SK-N-SH (cell line): ENCODE data around the gene OTOP3. TPM values are rescaled to one million over a fixed set of nuclear protein-coding genes. Genes with fewer than 3 reads are reported as not detected.

Source experiments
- CTCF ChIA-PET: fragments of 300-600, 350-600 bp; formaldehyde crosslinking; extraction: SDS; loops from one replicate; lab custom pipeline; 2021; lab: Yijun Ruan, JAX
- POLR2A ChIA-PET: fragments of 350-600 bp; sonication (Branson Sonifier 250); formaldehyde crosslinking; extraction: SDS; loops from one replicate; lab custom pipeline; 2020; ENCODE audit warnings: antibody characterized with exemption, inconsistent platforms; lab: Yijun Ruan, JAX
- DNase-seq: peaks from one replicate; pipeline ENCODE4 v3.0.0; 2012
- H2AFZ ChIP-seq: fragments of 200-600 bp; sonication (generic); 2 replicates; pipeline ENCODE4 v1.8.1; 2016; ENCODE audit warnings: antibody characterized with exemption, mild to moderate bottlenecking, low read depth
- H3F3A ChIP-seq: fragments of 200-600 bp; sonication (generic); replicated peaks from 2 replicates; pipeline ENCODE3; 2016; ENCODE audit warnings: antibody characterized with exemption, mild to moderate bottlenecking; ENCODE audit not compliant: insufficient read depth
- H3K27ac ChIP-seq, 2 experiments: fragments of 200-500 bp in 1 of 2; fragments of 200-600 bp in 1 of 2; sonication (Bioruptor generic) in 1 of 2; sonication (generic), shearing (Covaris generic) in 1 of 2; 2 replicates each; pipeline versions ENCODE4 v1.5.1 to v1.6.1; 2014 to 2016; ENCODE audit warnings: low read depth in 2 of 2, inconsistent platforms in 1 of 2, low read length in 1 of 2, mild to moderate bottlenecking in 1 of 2, mixed read lengths in 1 of 2
- H3K27me3 ChIP-seq: fragments of 200-600 bp; sonication (generic), shearing (Covaris generic); 2 replicates; pipeline ENCODE4 v1.6.1; 2016; ENCODE audit warnings: mixed run types; ENCODE audit not compliant: insufficient read depth
- H3K36me3 ChIP-seq, 2 experiments: fragments of 200-500 bp in 1 of 2; fragments of 200-600 bp in 1 of 2; sonication (Bioruptor generic) in 1 of 2; sonication (generic) in 1 of 2; replicated peaks in 1 of 2; 2 replicates each; pipeline versions ENCODE3 to v1.5.1; 2014 to 2016; ENCODE audit warnings: low read length in 1 of 2, mild to moderate bottlenecking in 1 of 2; ENCODE audit not compliant: insufficient read depth in 2 of 2, control insufficient read depth in 1 of 2
- H3K4me1 ChIP-seq, 2 experiments: fragments of 200-500 bp in 1 of 2; fragments of 200-600 bp in 1 of 2; sonication (Bioruptor generic) in 1 of 2; sonication (generic), shearing (Covaris generic) in 1 of 2; 2 replicates each; pipeline versions ENCODE4 v1.5.1 to v1.6.1; 2014 to 2016; ENCODE audit warnings: low read depth in 1 of 2, low read length in 1 of 2, mixed run types in 1 of 2; ENCODE audit not compliant: insufficient read depth in 2 of 2, control insufficient read depth in 1 of 2
- H3K4me2 ChIP-seq: fragments of 200-600 bp; sonication (generic), shearing (Covaris generic); 2 replicates; pipeline ENCODE4 v1.6.1; 2017; ENCODE audit warnings: mixed run types
- H3K4me3 ChIP-seq, 2 experiments: fragments of 200-500 bp in 1 of 2; fragments of 200-600 bp in 1 of 2; sonication (Bioruptor generic) in 1 of 2; sonication (generic), shearing (Covaris generic) in 1 of 2; 2 replicates each; pipeline versions ENCODE4 v1.5.1 to v1.8.1; 2014 to 2016; ENCODE audit warnings: low read depth in 2 of 2, inconsistent platforms in 1 of 2, low read length in 1 of 2, mild to moderate bottlenecking in 1 of 2, mixed read lengths in 1 of 2, moderate library complexity in 1 of 2
- H3K79me2 ChIP-seq: fragments of 200-600 bp; sonication (generic); 2 replicates; pipeline ENCODE4 v1.8.1; 2017; ENCODE audit warnings: mild to moderate bottlenecking; ENCODE audit not compliant: insufficient read depth
- H3K9ac ChIP-seq: fragments of 200-600 bp; sonication (generic); 2 replicates; pipeline ENCODE4 v1.6.1; 2017; ENCODE audit warnings: mixed run types
- H3K9me2 ChIP-seq: fragments of 200-600 bp; sonication (generic); 2 replicates; pipeline ENCODE4 v1.6.1; 2017; ENCODE audit warnings: mixed run types
- H3K9me3 ChIP-seq: fragments of 200-600 bp; sonication (generic); 2 replicates; pipeline ENCODE4 v1.6.1; 2017; ENCODE audit warnings: mixed run types, mild to moderate bottlenecking, moderate library complexity
- H4K20me1 ChIP-seq: fragments of 200-600 bp; sonication (generic); 2 replicates; pipeline ENCODE4 v1.6.1; 2017; ENCODE audit warnings: mild to moderate bottlenecking, mixed run types; ENCODE audit not compliant: insufficient read depth
- CHD2 ChIP-seq: fragments of 150-350 bp; IDR thresholded peaks from 2 replicates; pipeline ENCODE4 v1.6.1; 2018; ENCODE audit warnings: low read length; ENCODE audit not compliant: partially characterized antibody
- CTCF ChIP-seq: fragments of 200-600 bp; sonication (generic); IDR thresholded peaks from 2 replicates; pipeline ENCODE4 v1.6.1; 2017; ENCODE audit warnings: antibody characterized with exemption, mild to moderate bottlenecking, moderate library complexity
- EP300 ChIP-seq, 2 experiments: IDR thresholded peaks; 2 replicates each; pipeline versions ENCODE4 v1.4.0 to v1.6.1; 2012; ENCODE audit warnings: borderline replicate concordance in 1 of 2, low read depth in 1 of 2, low read length in 1 of 2
- EZH2phosphoT487 ChIP-seq: fragments of 200-600 bp; sonication (generic); IDR thresholded peaks from 2 replicates; pipeline ENCODE4 v1.6.1; 2017; ENCODE audit warnings: low read depth, mixed run types, mild to moderate bottlenecking, antibody characterized with exemption, moderate library complexity, borderline replicate concordance
- FOSL2 ChIP-seq: IDR thresholded peaks from 2 replicates; pipeline ENCODE4 v1.4.0; 2012; ENCODE audit warnings: low read depth, mild to moderate bottlenecking, moderate library complexity, borderline replicate concordance
- FOXM1 ChIP-seq: IDR thresholded peaks from 2 replicates; pipeline ENCODE4 v1.4.0; 2012; ENCODE audit warnings: low read depth, mild to moderate bottlenecking
- GABPA ChIP-seq: IDR thresholded peaks from 2 replicates; pipeline ENCODE4 v1.4.0; 2012; ENCODE audit warnings: low read depth, mild to moderate bottlenecking
- GATA2 ChIP-seq: sonication (generic); formaldehyde crosslinking; IDR thresholded peaks from 2 replicates; pipeline ENCODE4 v1.5.0; 2020; ENCODE audit warnings: mild to moderate bottlenecking, missing genetic modification reagents
- JUND ChIP-seq: IDR thresholded peaks from 2 replicates; pipeline ENCODE4 v1.4.0; 2012
- MEF2A ChIP-seq: IDR thresholded peaks from 2 replicates; pipeline ENCODE4 v1.4.0; 2012; ENCODE audit warnings: low read depth, borderline replicate concordance
- MXI1 ChIP-seq: IDR thresholded peaks from 2 replicates; pipeline ENCODE4 v1.6.1; 2012; ENCODE audit warnings: mild to moderate bottlenecking, low read depth, low read length, improper control_type of control experiment
- RCOR1 ChIP-seq: fragments of 150-350 bp; IDR thresholded peaks from 2 replicates; pipeline ENCODE4 v1.6.1; 2017; ENCODE audit warnings: antibody characterized with exemption, low read length
- REST ChIP-seq: IDR thresholded peaks from 2 replicates; pipeline ENCODE4 v1.6.1; 2012; ENCODE audit warnings: mild to moderate bottlenecking, low read depth, low read length, moderate library complexity
- RXRA ChIP-seq: IDR thresholded peaks from 2 replicates; pipeline ENCODE4 v1.4.0; 2012; ENCODE audit warnings: low read depth, mild to moderate bottlenecking, borderline replicate concordance
- SIN3A ChIP-seq: IDR thresholded peaks from 2 replicates; pipeline ENCODE4 v1.6.1; 2012; ENCODE audit warnings: low read depth, mild to moderate bottlenecking, low read length, moderate library complexity, borderline replicate concordance
- SMC3 ChIP-seq: IDR thresholded peaks from 2 replicates; pipeline ENCODE4 v1.6.1; 2012; ENCODE audit warnings: low read depth, low read length, improper control_type of control experiment
- TAF1 ChIP-seq: IDR thresholded peaks from 2 replicates; pipeline ENCODE4 v1.6.1; 2012; ENCODE audit warnings: low read depth, mild to moderate bottlenecking, low read length, moderate library complexity, borderline replicate concordance
- TCF12 ChIP-seq: IDR thresholded peaks from 2 replicates; pipeline ENCODE4 v1.4.0; 2012
- TEAD4 ChIP-seq: IDR thresholded peaks from 2 replicates; pipeline ENCODE4 v1.4.0; 2012; ENCODE audit warnings: mild to moderate bottlenecking, borderline replicate concordance; ENCODE audit not compliant: insufficient read depth
- USF2 ChIP-seq: fragments of 150-350 bp; IDR thresholded peaks from 2 replicates; pipeline ENCODE4 v1.6.1; 2017; ENCODE audit warnings: antibody characterized with exemption, low read length, low read depth, borderline replicate concordance
- YY1 ChIP-seq: IDR thresholded peaks from 2 replicates; pipeline ENCODE4 v1.4.0; 2012; ENCODE audit warnings: low read depth, mild to moderate bottlenecking
- ZBTB33 ChIP-seq: IDR thresholded peaks from 2 replicates; pipeline ENCODE4 v1.4.0; 2012; ENCODE audit warnings: low read depth, borderline replicate concordance
- WGBS: methylation state at CpG from one replicate; pipeline ENCODE4 v1.1.6; 2017; ENCODE audit warnings: low lambda C conversion rate; 5-methylcytosine and 5-hydroxymethylcytosine counted together
- polyA plus RNA-seq, 3 experiments: library from polyadenylated mRNA; depleted of rRNA; stranded (reverse); fragments of >200 nt; gene quantifications; 2 replicates each; pipeline ENCODE4 v1.2.3, GENCODE V29; 2012

The OTOP3 gene
- polyA plus RNA-seq, 1 of the 3 experiments (the other 2 are of a cell fraction), result not detected

GRCh38 chr17:74951065-74951464 lies 15.4 kb downstream of the OTOP3 start (continued):
- TF ChIP-seq ZBTB33 (no peak), TCF12 (no peak), EP300 (IDR thresholded peaks at IDR 0.05; ENCODE audit: borderline replicate concordance in 1 of 2, low read depth in 1 of 2, low read length in 1 of 2) (no peak), SMC3 (no peak), EZH2phosphoT487 (no peak), FOSL2 (no peak), TEAD4 (no peak)
- TF ChIP-seq, all 33 proteins: peak for 0

- no peak overlapping the region for H2AFZ ChIP-seq
- no peaks in the 10 kb centered on the region; a peak in 1 of 4 replicates for H3K4me1 ChIP-seq
- ChIA-PET POLR2A (interaction anchor here (2.5 kb wide), 1 partner anchor 13 kb away, joined by 5 read pairs; no protein-coding TSS in a partner anchor), CTCF (interaction anchor here (1.0 to 10.7 kb wide), 8 partner anchors 10 to 160 kb away, joined by 3 to 104 read pairs (median 4); partner anchors contain the start of genes OTOP2 and USH1G)
- H3K4me3 ChIP-seq, result no peak overlapping the region
- no peaks in the 10 kb centered on the region for H4K20me1 ChIP-seq
- no peak overlapping the region for H3K9ac ChIP-seq
- H3K27me3 ChIP-seq, result peaks cover 44% of the 10 kb centered on the region
- H3K79me2 ChIP-seq, result no peaks in the 10 kb centered on the region
- DNase-seq, result no peak
- H3K9me2 ChIP-seq, result no peaks in the 10 kb centered on the region
- H3K9me3 ChIP-seq, result no peaks in the 10 kb centered on the region
- no peak overlapping the region for H3K4me2 ChIP-seq
- WGBS, result 87% methylated on average over 28 of the region's 32 CpGs
- H3K27ac ChIP-seq, result no peak overlapping the region
- no peak for TF ChIP-seq CHD2
- no peak for TF ChIP-seq MEF2A
- TF ChIP-seq GABPA, result no peak
- no peak for TF ChIP-seq REST
- no peak for TF ChIP-seq MXI1
- no peak for TF ChIP-seq GATA2 (CRISPR knock-in tag)
- TF ChIP-seq USF2, result no peak
- TF ChIP-seq SIN3A, result no peak
- TF ChIP-seq JUND, result no peak
- no peak for TF ChIP-seq RCOR1
- no peak for TF ChIP-seq TAF1
- no peak for TF ChIP-seq YY1
- TF ChIP-seq EZH2phosphoT487, result no peak
- TF ChIP-seq CTCF, result no peak
- TF ChIP-seq FOXM1, result no peak
- no peak for TF ChIP-seq RXRA
- no peak for TF ChIP-seq FOSL2
- no peak for TF ChIP-seq EP300 (IDR thresholded peaks at IDR 0.05; ENCODE audit: borderline replicate concordance in 1 of 2, low read depth in 1 of 2, low read length in 1 of 2)
- no peak for TF ChIP-seq TCF12
- H3K36me3 ChIP-seq, result no peaks in the 10 kb centered on the region
- H3F3A ChIP-seq, result no peaks in the 10 kb centered on the region
These were observed 16.2 kb downstream of the OTOP3 start for GRCh38 chr17:74951680-74952421.
